GM19372 (cell line): ENCODE results near the gene SIAE.

Source experiments
- ATAC-seq: cut with Tn5 transposase; IDR thresholded peaks from one replicate; pipeline ENCODE4 v1.9.1; 2021; ENCODE audit warnings: mild to moderate bottlenecking, low read depth, moderate library complexity; ENCODE audit not compliant: unreplicated experiment

Gene SIAE

DNA sequence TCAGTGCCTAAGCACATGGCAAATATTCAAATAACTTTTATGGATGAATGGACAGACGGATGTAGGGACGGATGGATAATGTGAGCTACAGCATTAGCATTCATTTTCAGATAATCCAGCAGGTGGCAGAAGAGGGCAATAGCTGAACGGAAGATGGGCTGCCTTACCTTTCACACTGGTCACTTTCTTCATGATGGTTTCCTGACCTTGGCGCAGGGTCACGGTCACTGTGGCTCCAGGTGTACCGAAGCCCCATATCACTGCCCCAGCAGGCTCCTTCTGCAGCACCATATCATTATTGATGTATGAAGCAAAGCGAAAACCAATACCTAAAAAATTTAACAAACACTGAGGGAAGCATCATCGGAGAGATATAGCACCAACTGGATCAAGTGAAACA is 4.3 kb downstream of the SIAE start:
- no peak for ATAC-seq

DNA sequence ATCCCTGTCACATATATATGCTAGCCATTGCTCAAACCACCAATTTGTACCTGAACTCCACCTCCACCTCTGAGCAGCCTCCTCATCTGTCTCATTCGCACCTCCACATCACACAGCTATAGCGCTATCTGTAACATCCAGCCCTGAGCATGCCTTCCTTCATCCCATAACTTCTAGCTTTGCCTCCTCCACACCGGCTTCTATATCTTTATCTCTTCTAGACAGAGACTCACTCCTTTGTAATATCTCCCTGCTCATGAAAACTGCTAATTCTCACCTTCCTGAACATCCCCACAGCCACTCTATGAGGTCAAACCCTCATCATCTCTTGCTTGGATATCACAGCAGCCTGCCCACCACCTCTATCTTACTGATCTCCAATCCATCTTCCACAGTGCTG is 5.9 kb downstream of the SIAE start:
- no peak for ATAC-seq

DNA sequence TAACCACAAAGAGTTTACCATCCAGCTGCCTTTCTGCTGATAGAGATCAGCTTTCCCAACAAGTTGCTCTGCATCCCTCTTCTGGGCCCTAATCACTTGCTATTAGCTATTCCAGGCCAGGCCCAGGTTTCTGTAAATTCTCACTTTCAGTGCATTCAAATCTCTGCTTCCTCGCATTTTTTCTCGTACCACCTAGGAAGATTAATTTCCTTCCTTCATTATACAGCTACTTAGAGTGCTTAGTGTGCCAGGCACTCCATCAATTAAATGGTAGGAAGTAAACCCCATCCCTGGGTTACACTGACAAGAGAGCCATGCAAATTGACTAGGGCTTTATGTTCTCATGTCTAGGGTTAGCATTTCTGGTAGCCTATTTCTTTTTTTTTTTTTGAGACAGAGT is 9.7 kb downstream of the SIAE start:
- no peak for ATAC-seq

DNA sequence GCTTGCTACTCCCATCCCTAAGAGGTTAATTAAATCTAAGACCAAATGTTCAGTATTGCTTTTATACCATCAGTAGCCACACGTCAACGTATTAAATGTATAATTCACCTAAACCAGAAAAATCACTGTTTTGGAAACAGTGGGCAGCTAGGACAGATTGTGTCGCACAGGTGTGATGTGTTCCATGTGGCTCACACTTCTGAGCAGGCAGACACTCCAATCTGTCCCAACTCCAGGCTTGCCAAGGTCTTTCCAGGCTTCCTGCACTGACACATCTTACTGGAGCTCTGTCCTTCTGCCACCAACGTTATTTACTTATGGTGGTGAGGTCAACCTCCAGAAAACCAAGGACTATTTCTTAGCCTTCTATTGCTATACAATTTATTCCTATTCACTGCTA is 11.4 kb downstream of the SIAE start:
- no peak for ATAC-seq

DNA sequence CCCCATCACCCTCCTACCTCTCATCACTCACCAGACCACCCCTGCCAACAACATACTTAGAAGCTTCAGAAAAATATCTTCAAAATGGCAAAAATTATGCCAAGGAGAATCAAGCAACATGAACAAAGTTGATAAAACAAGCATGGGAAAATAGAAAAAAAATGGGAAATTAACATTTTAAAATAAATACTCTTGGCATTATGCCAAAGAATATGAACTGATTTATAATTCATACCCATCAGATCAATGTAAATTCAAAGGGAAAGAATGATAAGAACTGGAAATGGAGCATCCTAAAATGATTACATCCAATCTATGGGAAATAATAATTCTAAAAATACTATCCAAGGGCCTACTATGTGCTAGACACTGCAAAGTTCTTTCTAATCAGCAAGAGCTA is 12.0 kb downstream of the SIAE start:
- no peak for ATAC-seq

DNA sequence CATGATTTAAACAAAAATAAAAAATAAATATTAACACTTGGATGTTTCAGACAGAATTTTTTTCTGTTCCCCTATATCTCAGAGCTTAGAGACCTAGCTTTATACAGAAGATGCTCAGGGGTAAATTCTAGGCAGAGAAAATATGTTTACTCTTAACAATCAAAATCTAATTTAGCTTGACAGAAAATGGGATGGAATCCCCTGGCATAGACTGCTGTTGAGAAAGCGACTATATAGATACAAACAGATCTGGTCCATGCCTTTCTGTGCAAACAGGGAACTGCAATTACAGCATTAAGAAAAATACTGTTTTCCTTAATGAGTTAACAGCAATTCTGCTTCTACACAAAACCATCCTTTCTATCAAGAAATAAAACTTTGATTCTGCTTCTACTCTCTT is 14.6 kb downstream of the SIAE start:
- ATAC-seq: no peak

DNA sequence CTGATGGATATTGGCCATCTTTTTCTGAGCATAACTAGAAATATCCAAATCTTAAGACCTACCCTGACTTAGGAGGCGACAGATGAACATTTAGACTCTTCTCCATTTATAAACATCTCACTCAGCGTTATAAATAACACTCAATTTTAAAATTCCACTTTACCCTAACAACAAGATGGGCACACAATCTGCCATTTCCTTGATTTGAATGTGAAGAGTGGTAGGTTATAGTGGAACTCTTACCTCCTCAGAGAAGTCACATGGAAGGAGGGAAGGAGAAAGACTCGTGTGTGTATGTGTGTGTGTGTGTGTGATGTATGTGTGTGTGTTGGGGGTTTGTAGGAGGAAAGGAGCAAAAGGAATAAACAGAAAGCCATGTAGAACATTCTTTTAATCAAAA is 15.0 kb downstream of the SIAE start:
- ATAC-seq: no peak

DNA sequence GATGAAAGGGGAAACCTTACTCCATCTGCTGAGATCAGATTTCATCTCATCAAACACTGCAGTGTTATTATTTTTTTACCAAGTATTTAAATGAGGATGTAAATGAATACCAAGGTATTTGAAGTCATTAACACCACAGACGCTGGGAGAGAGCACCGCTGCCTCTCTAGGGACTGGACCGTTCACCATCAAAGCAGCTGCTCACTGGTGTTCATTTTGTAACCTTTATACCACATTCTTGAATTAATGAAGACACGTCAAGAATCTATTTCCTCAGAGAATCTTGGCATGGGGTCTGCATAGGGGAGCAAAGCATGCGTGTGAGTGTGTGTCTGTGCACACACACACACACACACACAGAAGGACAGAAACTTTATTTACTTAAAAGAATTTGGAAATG is 15.6 kb downstream of the SIAE start:
- ATAC-seq: no peak

DNA sequence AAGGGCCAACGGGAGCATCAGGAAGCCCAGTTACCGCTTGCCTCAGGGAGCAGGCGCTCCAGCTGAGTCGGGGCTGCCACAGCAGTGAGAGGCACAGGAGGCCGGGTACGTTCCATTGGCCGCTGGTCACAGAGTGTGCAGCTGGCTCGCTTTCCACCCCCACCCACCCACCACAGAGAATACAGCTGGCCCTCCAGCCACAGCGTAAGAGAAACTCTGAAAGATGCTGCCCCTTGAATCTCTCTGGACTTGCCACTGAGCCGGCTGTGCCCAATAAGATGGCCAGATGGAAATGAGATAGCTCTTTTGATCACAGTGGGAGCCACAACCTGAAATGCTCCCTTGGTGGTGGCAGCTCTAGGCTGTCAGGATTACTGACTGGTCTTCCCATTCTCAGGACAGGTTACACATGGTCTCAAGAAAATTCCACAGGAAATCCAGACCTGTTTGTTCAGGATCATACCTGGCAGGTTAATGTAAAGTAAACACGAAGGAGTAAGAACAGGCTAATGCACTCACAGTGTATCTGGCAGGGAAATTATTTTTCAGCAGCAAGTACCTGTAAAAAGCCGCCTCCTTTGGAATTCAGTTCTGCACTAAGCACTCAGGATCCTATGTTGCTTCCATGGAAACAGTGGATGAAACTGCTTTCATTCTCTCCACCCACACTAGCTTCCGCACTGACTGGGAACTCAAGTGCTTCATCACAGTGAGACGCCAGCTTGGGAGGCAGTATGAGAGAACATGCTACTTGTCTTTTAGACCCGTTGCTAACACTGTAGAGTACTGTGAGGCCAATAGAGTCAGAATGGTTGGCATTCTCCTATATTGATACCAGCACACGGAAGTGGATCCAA is 16.5 kb downstream of the SIAE start:
- ATAC-seq: no peak

DNA sequence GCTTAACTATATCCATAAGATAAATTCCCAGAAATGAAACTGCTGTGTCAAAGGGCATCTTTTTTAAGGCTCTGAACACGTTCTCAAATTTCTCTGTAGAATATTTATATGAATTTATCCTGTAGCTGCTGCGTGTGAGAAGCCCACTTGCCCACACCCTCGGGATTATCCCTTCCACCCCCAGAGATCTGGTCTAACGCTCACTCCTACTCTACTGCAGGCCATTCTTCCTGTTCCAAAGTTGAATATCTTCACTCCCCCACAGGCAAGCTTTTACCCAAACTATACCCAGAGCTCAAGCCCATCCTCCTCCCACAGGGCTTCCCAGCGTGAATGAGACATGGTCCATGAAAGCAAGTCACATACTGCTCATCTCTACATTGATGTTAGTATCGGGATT is 24.9 kb downstream of the SIAE start:
- ATAC-seq: no peak

DNA sequence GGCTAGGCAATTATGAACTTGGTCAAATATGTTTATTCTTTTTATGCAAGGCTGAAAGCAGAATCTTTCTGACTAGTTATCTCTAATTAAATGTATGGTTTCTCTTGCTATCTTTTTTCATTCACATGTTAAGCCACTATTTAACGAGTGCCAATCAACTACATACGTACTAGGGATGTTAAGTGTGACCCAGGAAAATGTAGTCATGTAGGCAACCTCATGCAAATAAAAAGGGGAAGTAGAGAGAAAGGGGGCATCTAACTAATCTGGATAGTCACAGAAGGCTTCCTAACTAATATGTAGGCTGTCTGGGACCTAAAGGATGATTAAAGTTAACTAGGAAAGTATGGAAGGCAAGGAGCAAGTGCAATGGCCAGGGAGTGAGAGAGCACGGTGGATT is 27.4 kb downstream of the SIAE start:
- ATAC-seq: no peak

DNA sequence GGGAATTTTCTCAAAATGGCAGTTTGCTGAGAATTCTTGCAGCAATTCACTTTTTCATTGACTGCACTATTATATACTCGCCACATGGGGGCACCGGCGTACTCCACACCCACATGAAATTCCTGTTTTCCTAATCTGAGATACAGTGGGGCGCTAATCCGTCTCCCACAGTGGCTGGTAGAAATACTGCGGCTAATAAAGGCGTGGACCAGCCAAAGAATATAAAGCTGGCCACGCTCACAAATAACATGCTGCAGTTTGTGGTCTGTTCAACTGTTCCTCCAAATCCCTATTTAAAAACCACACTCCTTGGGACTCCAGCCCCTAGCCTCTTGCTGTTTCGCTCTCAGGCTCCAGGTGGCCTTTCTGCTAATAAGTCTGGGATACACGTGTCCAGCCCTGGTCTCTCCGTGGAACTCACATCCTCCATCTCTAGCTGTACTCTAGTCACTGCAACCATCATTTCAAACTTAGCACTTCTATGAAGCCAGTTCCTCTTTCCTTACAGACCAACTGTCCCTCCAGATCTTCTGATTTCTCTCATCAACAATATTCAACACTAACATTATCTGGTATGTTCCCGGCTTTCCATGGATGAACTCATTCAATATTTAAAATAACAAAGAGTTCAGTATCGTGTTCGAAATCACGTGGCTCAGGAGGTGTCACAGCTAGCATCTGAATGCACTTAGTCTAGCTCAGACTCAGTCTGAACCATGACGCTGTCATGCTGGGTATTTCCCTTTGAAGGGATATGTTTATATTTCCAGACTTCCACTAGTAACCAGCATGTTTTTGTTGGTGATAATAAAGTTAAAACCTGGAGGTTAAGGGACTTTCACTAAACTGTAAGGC is 28.9 kb downstream of the SIAE start:
- peak; percentile 63 for ATAC-seq

DNA sequence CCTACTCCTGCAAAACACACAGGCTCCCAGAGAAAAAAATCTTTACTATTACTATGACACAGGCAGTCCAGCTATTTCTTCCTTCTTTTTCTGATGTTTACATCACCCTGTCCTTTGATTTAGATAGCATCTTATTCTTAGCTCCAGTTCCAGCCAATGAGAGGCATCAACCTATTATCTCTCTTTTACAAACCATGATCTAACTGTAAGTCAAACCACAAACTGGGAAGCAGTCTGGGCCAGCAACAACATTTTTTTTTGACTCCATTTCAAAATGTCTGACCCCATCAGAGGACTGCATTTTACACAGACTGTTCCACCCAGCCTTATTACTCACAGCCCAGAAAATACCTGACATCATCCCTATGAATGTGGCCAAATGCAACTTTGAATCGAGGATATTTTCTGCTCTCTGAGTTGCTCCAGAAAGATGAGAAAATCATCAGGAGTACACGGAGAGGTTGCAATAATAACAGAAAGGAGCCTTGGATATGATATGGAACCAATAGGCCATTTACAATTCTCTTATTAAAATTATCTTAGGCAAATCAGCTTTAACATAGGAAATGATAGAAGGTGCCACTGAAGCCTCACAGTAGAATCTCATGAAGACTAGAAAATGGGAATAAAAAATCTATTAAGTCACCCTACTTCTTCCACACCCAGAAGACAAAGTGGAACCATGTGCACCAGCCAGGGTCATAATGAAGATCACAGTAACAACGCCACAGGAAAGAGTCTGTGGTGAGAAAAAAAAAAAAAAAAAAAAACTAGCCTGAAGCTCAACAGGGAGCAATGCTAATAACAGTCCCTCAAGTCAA is 29.7 kb downstream of the SIAE start:
- no peak for ATAC-seq

DNA sequence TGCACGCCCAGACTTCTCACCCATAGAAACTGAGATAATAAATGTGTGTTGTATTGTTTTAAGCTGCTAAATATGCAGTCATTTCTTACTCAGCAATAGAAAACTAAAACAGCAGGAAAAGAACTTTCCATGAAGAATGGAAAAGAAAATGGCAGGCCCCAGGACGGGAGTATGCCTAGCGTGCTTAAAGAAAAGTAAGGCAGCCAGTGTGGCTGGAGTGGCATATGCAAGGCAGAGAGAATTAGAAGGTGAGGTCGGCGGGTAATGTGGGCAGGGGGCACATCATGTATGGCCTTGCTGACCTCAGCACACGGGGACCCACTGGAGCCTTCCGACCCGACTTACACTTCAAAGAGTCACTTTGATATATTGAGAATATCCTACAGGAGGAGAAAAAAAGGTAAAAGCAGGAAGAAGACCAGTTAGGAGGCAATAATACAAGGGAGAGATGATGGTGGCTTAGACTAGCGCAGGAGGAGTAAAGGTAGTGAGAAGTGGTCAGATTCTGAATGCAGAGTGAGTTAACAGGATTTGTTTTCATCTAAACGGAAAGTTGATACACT is 30.4 kb downstream of the SIAE start:
- ATAC-seq: no peak

DNA sequence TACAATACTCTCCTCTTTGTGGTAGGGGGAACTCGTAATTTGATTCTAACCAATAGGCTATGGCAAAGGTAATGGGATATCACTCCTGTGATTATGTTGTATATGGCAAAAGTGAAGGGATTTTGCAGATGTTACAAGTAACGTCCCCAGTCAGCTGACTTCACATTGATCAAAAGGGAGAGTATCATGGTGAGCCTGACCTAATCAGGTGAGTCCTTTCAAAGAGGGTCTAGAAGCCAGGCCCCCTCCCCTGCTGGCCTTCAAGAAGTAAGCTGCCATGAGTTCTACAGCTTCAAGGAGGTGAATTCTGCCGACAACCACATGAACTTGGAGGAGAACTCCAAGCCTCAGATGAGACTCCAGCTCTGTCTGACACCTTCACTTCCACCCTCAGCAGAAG is 30.9 kb downstream of the SIAE start:
- no peak for ATAC-seq

DNA sequence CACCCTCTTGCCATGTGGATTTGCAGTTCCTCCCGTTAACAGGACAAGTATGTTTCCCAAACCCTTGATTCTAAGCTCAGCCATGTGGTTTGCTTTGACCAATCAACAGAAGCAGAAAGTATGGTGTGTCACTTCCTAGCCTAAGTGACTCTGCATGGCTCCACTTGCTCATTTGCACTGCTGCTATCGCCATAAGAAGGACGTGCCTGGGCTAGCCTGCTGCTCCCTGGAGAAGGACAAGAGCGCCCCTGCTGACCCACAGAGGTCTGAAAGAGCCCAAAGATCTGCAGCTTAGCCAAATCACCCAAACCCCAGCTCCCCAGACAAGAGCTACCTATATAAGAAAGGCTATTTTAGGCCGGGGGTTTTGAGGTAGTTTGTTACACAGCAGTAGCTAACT is 32.9 kb downstream of the SIAE start:
- no peak for ATAC-seq

DNA sequence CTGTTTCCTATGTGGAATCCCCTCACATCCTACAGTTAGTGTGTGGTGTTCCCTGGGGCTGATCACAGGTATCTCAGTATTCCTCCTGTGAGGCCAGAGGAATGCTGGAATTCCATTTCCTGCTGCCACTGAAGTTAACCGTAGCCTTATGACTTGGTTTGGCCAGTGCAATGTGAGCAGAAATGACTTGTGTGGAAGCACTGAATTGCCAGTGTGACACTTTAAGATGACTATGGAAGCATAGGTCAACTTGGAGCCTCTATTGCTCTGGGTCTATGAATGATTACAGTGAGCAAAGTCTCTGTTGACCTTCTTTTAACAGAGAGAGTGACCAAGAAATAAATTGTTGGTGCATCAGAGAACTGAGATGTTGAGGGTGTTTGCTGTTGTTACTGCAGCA is 34.4 kb downstream of the SIAE start:
- no peak for ATAC-seq

DNA sequence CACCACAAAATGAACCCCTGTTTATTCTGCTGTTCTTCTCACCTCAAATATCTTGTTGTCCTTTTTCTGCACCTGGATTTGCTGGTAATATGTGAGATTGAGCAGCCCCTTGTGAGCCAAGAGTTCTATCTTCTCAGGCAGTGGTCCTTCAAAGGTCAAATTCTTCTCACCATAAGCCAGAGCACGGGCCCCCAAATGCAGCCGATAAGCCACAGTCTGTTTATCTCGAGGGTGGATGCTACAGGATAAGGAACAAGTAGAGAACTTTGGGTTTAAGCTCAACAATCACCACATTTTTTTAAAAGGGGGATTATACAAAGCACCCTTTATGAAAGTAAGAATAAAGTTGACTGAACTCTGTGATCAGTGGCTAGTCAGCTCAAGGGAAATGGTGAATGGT is 35.0 kb downstream of the SIAE start:
- no peak for ATAC-seq

DNA sequence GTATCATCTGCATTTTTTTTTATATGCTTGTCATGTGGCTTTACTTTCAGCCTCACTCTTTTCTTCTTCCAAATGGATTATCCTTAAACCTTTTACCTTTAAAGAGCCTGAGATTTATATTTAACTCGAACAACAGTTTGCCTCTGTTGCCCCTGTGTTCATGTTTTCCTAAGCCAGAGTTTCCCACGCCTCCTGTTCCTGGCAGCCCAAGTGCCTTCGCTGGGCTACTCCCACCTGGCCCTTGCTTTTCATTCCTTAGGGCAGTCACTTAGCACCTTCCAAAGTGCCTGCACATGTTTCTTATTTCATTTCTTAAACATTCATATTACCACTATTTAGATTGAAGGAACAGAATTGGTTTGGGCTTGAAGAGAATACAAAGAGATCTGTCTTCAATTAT is 37.6 kb downstream of the SIAE start:
- ATAC-seq: no peak

DNA sequence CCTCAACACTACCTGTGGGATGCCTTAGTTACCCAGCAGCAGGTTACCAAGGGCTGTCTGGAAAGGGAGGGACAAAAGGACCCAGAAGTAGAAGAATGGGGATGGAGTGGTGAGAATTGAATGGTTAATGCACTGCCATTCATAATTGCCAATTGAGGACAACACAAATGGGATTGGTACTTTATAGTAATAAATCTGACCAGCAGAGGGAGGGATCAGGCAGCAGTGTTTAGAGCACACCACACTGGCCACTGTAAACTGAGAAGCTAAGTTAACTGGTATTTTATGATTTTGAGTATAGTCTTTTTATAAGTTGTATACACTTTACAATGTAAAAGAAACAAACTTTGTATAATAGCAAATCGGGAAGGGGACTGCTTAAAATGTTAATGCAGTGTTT is 40.2 kb downstream of the SIAE start:
- no peak for ATAC-seq

DNA sequence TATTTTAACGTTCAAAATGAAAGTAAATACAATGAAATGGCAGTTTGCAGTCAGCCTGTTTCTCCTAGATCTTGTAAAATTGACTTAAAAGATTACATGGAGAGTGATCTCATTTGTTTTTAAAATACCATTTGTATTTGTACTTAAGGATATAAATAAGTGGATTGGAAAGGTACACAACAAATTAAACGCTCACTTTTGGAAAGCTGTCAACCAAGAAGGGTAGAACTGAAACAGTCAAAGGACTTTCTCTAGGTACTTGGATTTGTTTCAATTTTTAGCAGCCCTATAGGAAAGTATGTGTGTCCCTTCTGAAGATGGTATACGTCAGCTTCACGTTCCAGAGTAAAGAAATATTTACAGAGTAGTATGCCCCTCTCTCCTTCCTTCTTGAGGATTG is 43.6 kb downstream of the SIAE start:
- ATAC-seq: no peak
